MCF 10A (cell line): ENCODE data around the gene VPS16. TPM values are rescaled to one million over a fixed set of nuclear protein-coding genes. Genes with fewer than 3 reads are reported as not detected.

Experiments
- BruUV-seq: library from RNA; stranded (reverse); fragments of 400-500 nt; replicated peaks from 2 replicates; lab custom pipeline; 2021; lab: Mats Ljungman, UMichigan
- CTCF ChIA-PET: fragments of 300-600 bp; sonication (Branson Sonifier 250); formaldehyde crosslinking; extraction: SDS; loops from one replicate; lab custom pipeline; 2021; ENCODE audit warnings: antibody characterized with exemption, inconsistent platforms; lab: Yijun Ruan, JAX
- POLR2A ChIA-PET: fragments of 300-600, 350-650 bp; sonication (Branson Sonifier 250); formaldehyde crosslinking; extraction: SDS; loops from one replicate; lab custom pipeline; 2020; ENCODE audit warnings: antibody characterized with exemption, inconsistent platforms; lab: Yijun Ruan, JAX
- DNase-seq: peaks from one replicate; pipeline ENCODE4 v3.0.0-alpha.2; 2018; ENCODE audit not compliant: unreplicated experiment
- H3K27ac Mint-ChIP-seq: one replicate; pipeline ENCODE4 v1.8.0; 2022; ENCODE audit warnings: mild to moderate bottlenecking, low read depth, mixed read lengths; ENCODE audit not compliant: unreplicated experiment
- H3K27me3 Mint-ChIP-seq: one replicate; pipeline ENCODE4 v1.8.0; 2022; ENCODE audit warnings: mixed read lengths; ENCODE audit not compliant: insufficient read depth, unreplicated experiment
- H3K36me3 Mint-ChIP-seq: one replicate; pipeline ENCODE4 v1.8.0; 2022; ENCODE audit warnings: mild to moderate bottlenecking, moderate library complexity, mixed read lengths; ENCODE audit not compliant: insufficient read depth, unreplicated experiment
- H3K4me1 Mint-ChIP-seq: one replicate; pipeline ENCODE4 v1.8.0; 2022; ENCODE audit warnings: mixed read lengths; ENCODE audit not compliant: insufficient read depth, unreplicated experiment
- H3K4me3 Mint-ChIP-seq: one replicate; pipeline ENCODE4 v1.8.0; 2022; ENCODE audit warnings: mild to moderate bottlenecking, moderate library complexity, mixed read lengths; ENCODE audit not compliant: unreplicated experiment
- H3K9me3 Mint-ChIP-seq: one replicate; pipeline ENCODE4 v1.8.0; 2022; ENCODE audit warnings: mixed read lengths; ENCODE audit not compliant: unreplicated experiment
- intact Hi-C: fragments of 100-400 bp; cut with micrococcal nuclease; formaldehyde crosslinking; loops from 2 replicates; pipeline ENCODE4 v1.14.1; 2022
- total RNA-seq: library from RNA; stranded (reverse); gene quantifications from 2 replicates; pipeline ENCODE4 v1.2.3, GENCODE V29; 2022
- TF ChIP-seq, protein P1 (sequence below): fragments of 200-600 bp; IDR thresholded peaks from one replicate; pipeline ENCODE4 v1.8.0; 2022; ENCODE audit warnings: antibody characterized with exemption, mild to moderate bottlenecking; ENCODE audit not compliant: unreplicated experiment

The VPS16 gene
- total RNA-seq, 1 experiment from 2014 or later, result 32.6 TPM

DNA sequence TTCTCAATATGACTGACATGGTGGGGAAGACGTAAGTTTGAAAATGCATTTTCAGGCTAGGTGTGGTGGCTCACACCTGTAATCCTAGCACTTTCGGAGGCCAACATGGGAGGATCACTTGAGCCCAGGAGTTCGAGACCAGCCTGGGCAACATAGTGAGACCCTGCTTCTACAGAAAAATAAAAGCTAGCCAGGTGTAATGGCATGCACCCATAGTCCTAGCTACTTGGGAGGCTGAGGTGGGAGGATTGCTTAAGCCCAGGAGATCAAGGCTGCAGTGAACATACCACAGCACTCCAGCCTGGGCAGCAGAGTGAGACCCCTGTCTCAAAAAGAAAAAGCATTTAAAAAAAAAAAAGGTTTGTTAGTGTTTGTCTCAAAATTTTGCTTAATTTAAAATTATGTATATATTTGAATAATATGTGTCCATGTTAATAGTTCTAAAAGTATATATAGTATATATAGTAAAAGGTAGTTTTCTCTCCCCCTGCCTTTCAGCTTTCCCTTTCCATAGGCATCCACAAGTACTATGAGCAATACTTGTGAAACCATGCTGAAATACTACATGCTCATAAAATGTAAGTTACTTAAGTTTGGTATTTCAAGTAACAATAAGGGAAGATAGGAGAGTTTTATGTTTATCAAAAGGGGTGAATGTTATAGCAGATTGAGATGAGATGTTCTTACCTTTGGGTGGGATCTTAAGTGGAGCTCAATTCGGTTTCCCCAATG is 47.8 kb downstream of the VPS16 start:
- Mint-ChIP-seq H3K36me3 (no peaks in the 10 kb centered on the region), H3K9me3 (no peaks in the 10 kb centered on the region), H3K27ac (no peak overlapping the region), H3K4me1 (peaks cover 26% of the 10 kb centered on the region), H3K4me3 (no peak overlapping the region), H3K27me3 (no peaks in the 10 kb centered on the region)
- CTCF ChIA-PET, result interaction anchor here (0.6 to 1.7 kb wide), 4 partner anchors 134 to 366 kb away, joined by 3 to 4 read pairs (median 4); no protein-coding TSS in a partner anchor
- TF ChIP-seq, protein P1, sequence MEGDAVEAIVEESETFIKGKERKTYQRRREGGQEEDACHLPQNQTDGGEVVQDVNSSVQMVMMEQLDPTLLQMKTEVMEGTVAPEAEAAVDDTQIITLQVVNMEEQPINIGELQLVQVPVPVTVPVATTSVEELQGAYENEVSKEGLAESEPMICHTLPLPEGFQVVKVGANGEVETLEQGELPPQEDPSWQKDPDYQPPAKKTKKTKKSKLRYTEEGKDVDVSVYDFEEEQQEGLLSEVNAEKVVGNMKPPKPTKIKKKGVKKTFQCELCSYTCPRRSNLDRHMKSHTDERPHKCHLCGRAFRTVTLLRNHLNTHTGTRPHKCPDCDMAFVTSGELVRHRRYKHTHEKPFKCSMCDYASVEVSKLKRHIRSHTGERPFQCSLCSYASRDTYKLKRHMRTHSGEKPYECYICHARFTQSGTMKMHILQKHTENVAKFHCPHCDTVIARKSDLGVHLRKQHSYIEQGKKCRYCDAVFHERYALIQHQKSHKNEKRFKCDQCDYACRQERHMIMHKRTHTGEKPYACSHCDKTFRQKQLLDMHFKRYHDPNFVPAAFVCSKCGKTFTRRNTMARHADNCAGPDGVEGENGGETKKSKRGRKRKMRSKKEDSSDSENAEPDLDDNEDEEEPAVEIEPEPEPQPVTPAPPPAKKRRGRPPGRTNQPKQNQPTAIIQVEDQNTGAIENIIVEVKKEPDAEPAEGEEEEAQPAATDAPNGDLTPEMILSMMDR, result no peak
- DNase-seq, result no peak
- POLR2A ChIA-PET, result interaction anchor here (0.7 to 2.4 kb wide), 4 partner anchors 9 to 999 kb away, joined by 3 to 15 read pairs (median 6); partner anchors contain the start of gene PTPRA
- intact Hi-C loops, result no loop called here
- BruUV-seq, result no TSS peak

- TF ChIP-seq, protein P1, result no peak
Measured at GRCh38 chr20:2889209-2889608, 48.7 kb downstream of the VPS16 start.

DNA sequence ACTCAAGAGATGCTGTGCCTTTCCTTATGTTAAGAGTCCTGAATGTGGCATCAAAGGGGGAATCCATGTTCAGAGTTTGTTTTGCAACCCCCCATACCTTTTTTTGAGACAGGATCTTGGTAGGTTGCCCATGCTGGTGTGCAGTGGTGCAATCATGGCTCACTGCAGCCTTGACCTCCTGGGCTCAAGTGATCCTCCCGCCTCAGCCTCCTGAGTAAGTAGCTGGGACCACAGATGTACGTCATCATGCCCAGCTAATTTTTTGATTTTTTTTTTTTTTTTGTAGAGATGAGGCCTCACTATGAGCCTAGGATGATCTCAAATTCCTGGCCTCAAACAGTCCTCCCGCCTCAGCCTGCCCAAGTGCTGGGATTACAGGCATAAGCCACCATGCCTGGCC is 49.3 kb downstream of the VPS16 start:
- no TSS peak for BruUV-seq
- Mint-ChIP-seq H3K4me1 (peaks cover 26% of the 10 kb centered on the region), H3K9me3 (no peaks in the 10 kb centered on the region), H3K27ac (no peak overlapping the region), H3K27me3 (no peaks in the 10 kb centered on the region), H3K4me3 (no peak overlapping the region), H3K36me3 (no peaks in the 10 kb centered on the region)
- intact Hi-C loops, result no loop called here
- TF ChIP-seq, protein P1, result no peak
- no peak for DNase-seq
- ChIA-PET CTCF (interaction anchor here (0.6 to 0.7 kb wide), 2 partner anchors 12 to 122 kb away, joined by 3 read pairs; no protein-coding TSS in a partner anchor), POLR2A (interaction anchor here (0.7 to 1.4 kb wide), 2 partner anchors 19 to 419 kb away, joined by 3 to 4 read pairs; partner anchors contain the start of gene SNRPB)

More at GRCh38 chr20:2889209-2889608, 48.7 kb downstream of the VPS16 start:
- Mint-ChIP-seq H3K27ac (no peak overlapping the region), H3K4me1 (peaks cover 26% of the 10 kb centered on the region), H3K36me3 (no peaks in the 10 kb centered on the region), H3K27me3 (no peaks in the 10 kb centered on the region), H3K4me3 (no peak overlapping the region), H3K9me3 (no peaks in the 10 kb centered on the region)
- CTCF ChIA-PET, result interaction anchor here (0.6 kb wide), 2 partner anchors 11 to 228 kb away, joined by 3 read pairs; no protein-coding TSS in a partner anchor
- intact Hi-C loops, result no loop called here
- POLR2A ChIA-PET, result interaction anchor here (2.4 kb wide), 1 partner anchor 10 kb away, joined by 15 read pairs; no protein-coding TSS in a partner anchor
- no TSS peak for BruUV-seq
- DNase-seq, result no peak

GRCh38 chr20:2890742-2891141 is 50.2 kb downstream of the VPS16 start:
- H3K9me3 Mint-ChIP-seq, result no peaks in the 10 kb centered on the region
- no peak overlapping the region for H3K27ac Mint-ChIP-seq
- peaks cover 18% of the 10 kb centered on the region for H3K4me1 Mint-ChIP-seq
- no peaks in the 10 kb centered on the region for H3K27me3 Mint-ChIP-seq
- ChIA-PET POLR2A (interaction anchor here (0.5 to 2.8 kb wide), 4 partner anchors 16 to 420 kb away, joined by 3 to 8 read pairs (median 4); partner anchors contain the start of gene SNRPB), CTCF (no interaction called here)
- peak; percentile 49 for DNase-seq
- TF ChIP-seq, protein P1, result no peak
- H3K4me3 Mint-ChIP-seq, result no peak overlapping the region
- BruUV-seq, result no TSS peak
- no peaks in the 10 kb centered on the region for H3K36me3 Mint-ChIP-seq
- intact Hi-C loops, result no loop called here
